Measurements from ENCODE around the gene EMSY. TPM values are rescaled to one million over a fixed set of nuclear protein-coding genes. Genes with fewer than 3 reads are reported as not detected.

EMSY gene
- total RNA-seq, 2 donors from 2014 or later = 17.8 to 19.7 TPM

DNA sequence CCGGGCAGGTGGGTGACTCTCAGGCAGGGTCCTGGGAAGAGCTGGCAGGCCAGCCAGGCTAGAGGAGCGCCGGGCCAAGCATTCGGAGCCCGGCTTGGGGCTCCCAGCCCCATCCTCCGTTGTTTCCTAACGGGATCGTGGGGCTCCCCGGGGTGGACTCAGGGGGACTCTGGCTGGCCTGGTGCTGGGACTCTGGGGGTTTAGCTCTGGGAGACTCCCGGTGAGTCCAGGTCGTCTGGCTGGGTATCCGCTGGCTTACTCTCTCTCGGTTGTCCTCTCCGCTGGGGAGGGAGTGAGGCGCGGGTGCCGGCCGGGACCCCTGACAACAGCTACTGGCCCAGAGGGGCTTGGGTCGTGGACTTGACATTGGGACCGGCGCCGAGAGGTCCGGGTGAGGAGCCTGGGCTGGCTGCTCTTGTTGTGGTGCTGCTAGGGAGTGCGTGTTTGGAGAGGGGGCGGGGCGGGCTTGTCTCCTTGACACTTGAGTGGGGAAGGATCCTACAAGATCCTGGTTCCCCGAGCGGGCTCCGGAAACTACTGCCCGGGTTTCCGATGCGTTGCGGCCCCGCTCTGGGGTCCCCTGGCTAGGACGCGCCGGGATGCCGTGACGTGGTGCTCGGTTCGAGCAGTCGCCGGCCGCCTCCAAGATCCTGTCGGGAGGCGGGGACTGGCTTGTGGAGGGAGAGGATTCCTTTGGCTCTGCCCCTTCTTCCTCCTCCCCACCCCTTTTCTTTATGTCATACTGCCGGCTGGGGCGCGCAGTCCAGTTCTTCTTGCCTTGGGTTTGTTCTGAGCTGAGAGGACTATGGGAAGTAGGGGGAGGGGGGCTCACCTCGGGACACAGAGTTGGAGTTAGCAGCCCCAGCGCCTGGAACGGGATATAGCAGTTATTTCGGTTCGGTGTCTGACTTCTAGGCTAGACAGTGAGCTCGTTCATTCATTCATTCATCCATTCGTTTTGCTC is 585 bp downstream of the EMSY start:
- intact Hi-C loops (cut with DNase I) = loop anchor here in 1 of 2 donors (10.0 kb wide), 1 partner anchor 211 kb away; no protein-coding TSS in a partner anchor

DNA sequence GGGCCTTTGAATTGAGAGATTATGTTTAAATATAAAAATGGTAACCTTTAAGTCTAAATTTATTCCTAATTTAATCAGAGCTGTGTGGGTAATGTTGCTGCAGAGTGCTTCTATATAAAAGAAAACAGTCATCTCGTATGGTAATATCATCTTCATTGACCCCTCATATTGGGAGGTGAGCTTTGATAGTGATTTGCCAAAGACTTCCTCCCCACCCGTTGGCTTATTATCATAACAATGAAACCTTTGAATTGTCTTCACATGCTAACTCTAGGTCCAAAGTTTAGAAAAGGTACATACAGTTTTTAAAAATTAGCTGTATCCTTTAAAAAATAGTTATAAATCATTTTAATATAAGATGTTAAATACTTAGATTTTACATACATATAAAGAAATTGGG is 3.7 kb downstream of the EMSY start:
- ATAC-seq = no peak
- no peak for DNase-seq
- intact Hi-C loops (cut with DNase I) = loop anchor here in 1 of 2 donors (10.0 kb wide), 1 partner anchor 214 kb away; no protein-coding TSS in a partner anchor

More for the DNA sequence above, 585 bp downstream of the EMSY start:
- ATAC-seq = peak; percentile 62 to 84
- DNase-seq = peak; percentile 84

DNA sequence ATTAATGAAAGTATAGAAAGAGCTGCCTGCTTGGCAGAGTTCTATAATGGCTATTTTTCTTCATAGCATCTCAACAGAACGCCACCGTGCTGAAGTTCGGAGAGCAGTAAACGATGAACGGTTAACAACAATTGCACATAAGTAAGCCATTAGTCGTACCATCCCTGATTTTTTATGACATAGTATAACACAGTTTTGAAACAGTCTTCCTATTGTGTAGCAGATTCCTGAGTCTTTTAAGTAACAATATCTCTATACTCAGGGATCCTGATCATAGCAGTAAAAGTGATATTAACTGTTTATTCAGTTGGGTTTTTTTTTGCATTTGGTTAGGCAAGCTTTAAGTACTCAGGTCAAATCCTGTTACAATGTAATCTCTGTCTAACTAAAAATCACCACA is 8.4 kb downstream of the EMSY start:
- ATAC-seq (no peak), DNase-seq (no peak)
- intact Hi-C loops (cut with DNase I) = no loop called here

- intact Hi-C loops (cut with DNase I) = no loop called here
- DNase-seq (no peak), ATAC-seq (no peak)
Measured at GRCh38 chr11:76455331-76455730, 10.5 kb downstream of the EMSY start.

DNA sequence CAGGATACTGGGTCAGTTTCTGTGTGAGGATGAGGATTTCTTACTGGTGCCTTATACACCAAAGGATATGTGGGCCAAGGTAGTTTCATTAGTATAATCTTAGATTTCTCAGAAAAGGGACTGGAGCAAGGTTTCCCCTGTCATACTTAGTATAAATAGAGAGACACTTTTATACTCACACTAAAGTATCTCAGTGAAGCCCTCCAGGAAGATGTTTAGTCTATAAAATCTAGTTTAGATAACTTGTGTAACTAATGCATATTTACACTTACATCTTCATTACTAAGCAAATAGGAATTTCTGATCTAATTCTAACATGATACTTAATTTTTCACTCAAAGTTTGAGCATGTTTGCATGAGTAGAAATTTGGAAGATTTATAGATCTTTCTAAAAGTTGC is 11.1 kb downstream of the EMSY start:
- no peak for ATAC-seq
- intact Hi-C loops (cut with DNase I) = no loop called here

GRCh38 chr11:76456571-76456970 is 11.8 kb downstream of the EMSY start:
- ATAC-seq (no peak), DNase-seq (no peak)
- intact Hi-C loops (cut with DNase I) = no loop called here

More for the DNA sequence above, 11.1 kb downstream of the EMSY start:
- DNase-seq = no peak

DNA sequence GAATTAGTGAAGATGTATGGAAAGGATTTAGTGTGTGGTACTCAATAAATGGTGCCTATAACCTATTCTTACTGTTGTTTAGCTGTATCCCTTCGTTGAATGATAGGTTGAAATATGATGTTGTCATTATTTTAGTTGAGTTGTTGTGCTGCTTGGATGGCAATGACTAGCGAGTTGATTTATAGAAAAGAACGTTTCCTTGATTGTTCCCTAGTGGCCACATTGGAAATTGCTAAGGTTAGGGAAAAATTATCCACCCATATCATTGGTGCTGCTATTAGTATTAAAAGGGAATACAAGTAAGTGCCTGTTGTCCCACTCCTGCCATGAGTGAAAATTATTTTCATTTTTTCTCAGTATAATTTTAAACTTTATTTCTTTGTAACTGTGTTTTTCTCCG is 14.5 kb downstream of the EMSY start:
- ATAC-seq (no peak), DNase-seq (no peak)
- intact Hi-C loops (cut with DNase I) = no loop called here

DNA sequence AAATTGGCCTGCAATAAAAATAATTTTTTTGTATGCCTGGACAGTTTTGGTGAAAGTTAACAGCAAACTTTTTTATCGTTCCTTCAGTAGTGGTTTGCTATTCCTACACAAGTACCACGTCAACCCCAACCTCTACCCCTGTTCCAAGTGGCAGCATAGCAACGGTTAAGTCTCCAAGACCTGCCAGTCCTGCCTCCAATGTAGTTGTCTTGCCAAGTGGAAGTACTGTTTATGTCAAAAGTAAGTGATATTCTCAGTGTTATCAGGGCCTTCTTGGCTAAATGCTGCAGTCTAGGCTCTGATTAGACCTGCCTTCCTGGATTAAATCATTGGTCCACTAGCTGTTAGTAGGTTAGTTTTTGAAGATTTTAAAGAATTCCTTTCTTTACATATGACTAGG is 15.0 kb downstream of the EMSY start:
- no peak for DNase-seq
- peak in 1 of 2 donors; percentile 79 for ATAC-seq
- intact Hi-C loops (cut with DNase I) = no loop called here

- ATAC-seq (no peak), DNase-seq (no peak)
- intact Hi-C loops (cut with DNase I) = no loop called here
Measured at GRCh38 chr11:76462317-76462716, 17.5 kb downstream of the EMSY start.

DNA sequence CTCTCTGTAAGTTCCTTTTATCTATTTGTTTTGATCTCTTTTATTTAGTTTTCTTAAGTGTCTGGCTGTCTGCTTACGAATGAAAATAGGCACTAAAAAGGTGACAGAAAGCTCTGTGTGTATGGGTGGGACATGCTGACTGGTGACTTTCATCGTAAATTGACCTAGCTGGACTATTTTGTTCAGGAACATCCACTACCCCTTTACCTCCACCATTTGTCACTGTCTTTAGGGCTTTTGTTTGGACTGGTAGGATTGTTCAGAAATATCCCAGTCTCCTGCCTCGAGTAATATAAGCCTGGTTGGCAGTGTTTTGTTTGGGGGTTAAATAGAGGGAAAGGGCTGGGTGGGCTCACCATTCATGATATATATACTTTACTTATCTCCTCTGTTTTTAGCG is 20.9 kb downstream of the EMSY start:
- DNase-seq (no peak), ATAC-seq (no peak)
- intact Hi-C loops (cut with DNase I) = no loop called here

GRCh38 chr11:76466666-76467065 is 21.8 kb downstream of the EMSY start:
- no peak for DNase-seq
- intact Hi-C loops (cut with DNase I) = no loop called here
- ATAC-seq = no peak

- DNase-seq (no peak), ATAC-seq (no peak)
- intact Hi-C loops (cut with DNase I) = no loop called here
Measured at GRCh38 chr11:76469141-76469540, 24.3 kb downstream of the EMSY start.

- ATAC-seq (no peak), DNase-seq (no peak)
- intact Hi-C loops (cut with DNase I) = no loop called here
Measured at GRCh38 chr11:76471382-76471781, 26.6 kb downstream of the EMSY start.

GRCh38 chr11:76480241-76480640 is 35.4 kb downstream of the EMSY start:
- intact Hi-C loops (cut with DNase I) = no loop called here
- DNase-seq (no peak), ATAC-seq (no peak)

DNA sequence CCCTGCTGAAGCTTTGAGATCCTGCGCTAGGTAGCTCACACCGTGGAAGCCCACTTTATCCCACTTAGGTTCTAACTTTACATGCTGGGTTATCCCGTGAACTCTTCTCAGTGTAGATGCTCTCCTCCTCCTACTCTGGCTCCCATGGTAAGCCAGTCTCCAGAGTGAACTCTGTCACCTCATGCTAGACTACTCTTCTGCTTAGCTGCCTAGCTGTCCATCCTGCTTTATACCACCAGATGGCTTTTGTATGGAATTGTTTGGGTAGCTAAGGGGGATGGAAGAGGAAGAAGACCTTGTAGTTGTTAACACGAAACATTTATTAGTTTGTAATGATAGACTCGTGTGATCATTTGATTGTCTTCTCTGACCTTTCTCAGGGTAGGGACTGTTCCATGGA is 46.8 kb downstream of the EMSY start:
- ATAC-seq (no peak), DNase-seq (no peak)
- intact Hi-C loops (cut with DNase I) = no loop called here

- DNase-seq (no peak), ATAC-seq (no peak)
- intact Hi-C loops (cut with DNase I) = no loop called here
Measured at GRCh38 chr11:76493040-76493439, 48.2 kb downstream of the EMSY start.

GRCh38 chr11:76493626-76494539 is 49.1 kb downstream of the EMSY start:
- ATAC-seq = no peak

DNA sequence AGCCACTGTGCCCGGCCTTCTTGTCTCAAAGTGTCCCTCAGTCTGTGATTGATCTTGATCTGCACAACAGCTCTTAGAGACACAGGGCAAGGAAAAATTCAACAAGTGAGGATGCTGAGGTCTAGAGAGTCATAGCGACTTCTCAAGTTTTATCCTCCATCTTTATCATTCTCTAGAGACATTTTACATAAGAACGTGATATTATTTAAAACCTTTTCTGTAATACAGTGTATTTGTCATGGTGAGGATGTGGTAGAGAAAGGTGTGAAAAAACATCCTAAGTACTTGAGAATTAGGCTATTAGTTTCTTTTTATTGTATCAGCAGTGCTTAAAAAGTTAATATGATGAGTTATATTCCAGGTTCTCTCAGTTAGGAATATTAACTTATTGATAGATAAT is 50.2 kb downstream of the EMSY start:
- DNase-seq (no peak), ATAC-seq (no peak)
- intact Hi-C loops (cut with DNase I) = no loop called here

More at GRCh38 chr11:76493626-76494539, 49.1 kb downstream of the EMSY start:
- DNase-seq = no peak
- intact Hi-C loops (cut with DNase I) = no loop called here

DNA sequence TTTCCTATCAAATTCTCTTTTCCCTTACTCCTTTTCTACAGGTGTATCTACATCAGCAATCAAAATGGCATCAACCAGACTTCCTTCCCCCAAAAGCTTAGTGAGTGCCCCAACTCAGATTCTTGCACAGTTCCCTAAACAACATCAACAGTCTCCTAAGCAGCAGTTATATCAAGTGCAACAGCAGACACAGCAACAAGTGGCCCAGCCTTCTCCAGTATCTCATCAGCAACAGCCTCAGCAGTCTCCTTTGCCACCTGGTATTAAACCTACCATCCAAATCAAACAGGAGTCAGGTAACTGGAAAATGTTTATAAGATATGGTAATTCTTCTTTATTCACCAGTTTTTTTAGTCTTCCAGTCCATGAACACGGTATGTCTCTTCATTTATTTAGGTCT is 51.4 kb downstream of the EMSY start:
- ATAC-seq = no peak
- no peak for DNase-seq
- intact Hi-C loops (cut with DNase I) = no loop called here

Data from left cardiac atrium (tissue), 4 donors.